Activated B cell treated with CpG ODN at 0.5 μM for 24 hours (primary cell): Measurements from ENCODE around the gene RNF175. TPM values are rescaled to one million over a fixed set of nuclear protein-coding genes. Genes with fewer than 3 reads are reported as not detected.

Experiments used
- ATAC-seq: fragments of 200-7000 bp; cut with Tn5 transposase; one replicate; pipeline ENCODE4 v1.10.0; 2021; ENCODE audit warnings: low read depth, mild to moderate bottlenecking, moderate library complexity
- CTCF ChIA-PET: fragments of 350-600 bp; sonication (Branson Sonifier 250); formaldehyde crosslinking; loops from one replicate; lab custom pipeline; 2021; ENCODE audit warnings: antibody characterized with exemption; lab: Charles Lee
- POLR2A ChIA-PET: fragments of 350-600 bp; sonication (Branson Sonifier 250); formaldehyde crosslinking; loops from one replicate; lab custom pipeline; 2021; ENCODE audit warnings: antibody characterized with exemption; lab: Charles Lee
- DNase-seq: peaks from one replicate; pipeline ENCODE4 v3.0.0; 2022
- H3K27ac Mint-ChIP-seq: one replicate; pipeline ENCODE4 v1.8.0; 2020; ENCODE audit warnings: mixed read lengths
- H3K27me3 Mint-ChIP-seq: one replicate; pipeline ENCODE4 v1.8.0; 2021; ENCODE audit warnings: mixed read lengths
- H3K36me3 Mint-ChIP-seq: one replicate; pipeline ENCODE4 v1.8.0; 2021; ENCODE audit warnings: low read depth, mixed read lengths
- H3K4me1 Mint-ChIP-seq: one replicate; pipeline ENCODE4 v1.8.0; 2021; ENCODE audit warnings: mixed read lengths
- H3K4me3 Mint-ChIP-seq: one replicate; pipeline ENCODE4 v1.8.0; 2020; ENCODE audit warnings: mild to moderate bottlenecking, mixed read lengths
- H3K9me3 Mint-ChIP-seq: one replicate; pipeline ENCODE4 v1.8.0; 2020; ENCODE audit warnings: mixed read lengths
- CTCF ChIP-seq: fragments of 200-600 bp; IDR thresholded peaks from one replicate; pipeline ENCODE4 v1.8.0; 2022; ENCODE audit warnings: antibody characterized with exemption, mild to moderate bottlenecking
- intact Hi-C: fragments of 100-400 bp; cut with micrococcal nuclease; formaldehyde crosslinking; loops from one replicate; pipeline ENCODE4 v1.15.1; 2024
- total RNA-seq: library from RNA; stranded (reverse); gene quantifications from 2 replicates; pipeline ENCODE4 v1.2.3, GENCODE V29; 2022

The RNF175 gene
- total RNA-seq, 1 donor from 2014 or later: not detected

DNA sequence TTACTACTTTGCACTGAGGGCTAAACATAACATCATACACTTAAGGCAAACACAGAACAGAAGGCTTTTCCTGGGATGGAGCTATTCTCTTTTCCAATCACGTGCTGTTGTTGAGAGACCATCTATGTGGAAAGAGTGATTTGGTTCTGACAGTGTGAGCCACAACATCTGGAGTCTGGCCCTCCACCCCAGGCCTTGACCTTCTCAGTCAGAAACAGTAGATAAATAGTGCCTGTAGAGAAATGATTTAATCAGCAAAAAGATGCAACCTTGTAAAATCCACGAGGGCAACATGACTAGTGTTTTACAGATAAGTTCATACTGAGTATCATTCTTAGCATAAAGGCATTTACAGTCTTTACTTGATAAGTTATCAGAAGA, 39.9 kb upstream of the RNF175 start:
- Mint-ChIP-seq H3K9me3 (no peaks in the 10 kb centered on the region), H3K27me3 (peaks cover 42% of the 10 kb centered on the region), H3K27ac (no peak overlapping the region), H3K4me3 (no peak overlapping the region), H3K4me1 (no peaks in the 10 kb centered on the region), H3K36me3 (no peaks in the 10 kb centered on the region)
- ATAC-seq (no peak), DNase-seq (no peak)
- intact Hi-C loops: no loop called here
- CTCF ChIA-PET: no interaction called here
- TF ChIP-seq CTCF: no peak
- POLR2A ChIA-PET: no interaction called here

- Mint-ChIP-seq H3K4me1 (no peaks in the 10 kb centered on the region), H3K27me3 (peaks cover 45% of the 10 kb centered on the region), H3K9me3 (no peaks in the 10 kb centered on the region), H3K4me3 (no peak overlapping the region), H3K36me3 (no peaks in the 10 kb centered on the region), H3K27ac (no peak overlapping the region)
- TF ChIP-seq CTCF: no peak
- CTCF ChIA-PET: no interaction called here
- no peak for DNase-seq
- POLR2A ChIA-PET: no interaction called here
- intact Hi-C loops: no loop called here
- ATAC-seq: no peak
Measured at GRCh38 chr4:153798901-153799693, 39.3 kb upstream of the RNF175 start.

DNA sequence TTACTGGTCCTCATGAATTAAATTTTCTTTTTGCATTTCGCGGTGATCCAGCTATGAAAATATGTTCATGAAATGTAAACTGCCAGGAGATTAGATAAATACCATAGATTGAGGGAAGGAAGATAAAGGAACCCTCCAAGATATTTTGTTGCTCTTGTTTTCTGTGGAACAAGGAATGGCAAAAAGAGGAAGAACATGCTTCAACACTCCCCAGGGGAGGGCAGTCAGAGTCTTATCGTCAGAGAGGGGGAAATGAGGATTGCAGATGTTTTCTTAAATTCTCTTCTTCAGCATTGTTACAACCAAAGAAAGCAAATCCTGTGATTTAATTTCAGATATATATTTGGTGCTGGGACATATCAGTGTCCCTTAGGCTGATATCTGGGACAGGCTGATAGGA, 38.6 kb upstream of the RNF175 start:
- POLR2A ChIA-PET: no interaction called here
- no peaks in the 10 kb centered on the region for H3K36me3 Mint-ChIP-seq
- CTCF ChIA-PET: no interaction called here
- intact Hi-C loops: no loop called here
- no peaks in the 10 kb centered on the region for H3K4me1 Mint-ChIP-seq
- H3K9me3 Mint-ChIP-seq: no peaks in the 10 kb centered on the region
- DNase-seq (no peak), ATAC-seq (no peak)
- H3K4me3 Mint-ChIP-seq: no peak overlapping the region
- peaks cover 51% of the 10 kb centered on the region for H3K27me3 Mint-ChIP-seq
- H3K27ac Mint-ChIP-seq: no peak overlapping the region
- no peak for TF ChIP-seq CTCF

DNA sequence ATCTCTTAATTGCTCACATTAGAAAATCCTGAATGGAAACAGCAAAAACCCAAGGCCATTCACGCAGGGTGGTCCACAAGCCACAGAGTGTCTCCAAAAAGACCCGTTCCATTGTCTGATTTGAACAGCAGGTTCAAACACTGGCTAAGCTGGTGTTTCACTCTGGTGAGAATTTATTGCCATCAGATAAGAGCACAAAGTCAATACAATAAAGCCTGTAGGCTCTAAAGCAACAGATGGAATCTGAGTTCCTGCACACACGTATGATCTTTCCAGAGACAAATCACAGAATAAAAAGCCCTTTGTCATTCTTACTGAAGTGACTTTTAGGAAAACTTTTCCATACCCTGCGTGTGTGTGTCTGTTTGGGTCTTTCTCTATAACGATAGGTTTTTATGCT, 34.2 kb upstream of the RNF175 start:
- Mint-ChIP-seq H3K4me3 (no peak overlapping the region), H3K27me3 (peaks cover 72% of the 10 kb centered on the region), H3K9me3 (no peaks in the 10 kb centered on the region), H3K36me3 (no peaks in the 10 kb centered on the region), H3K27ac (no peak overlapping the region), H3K4me1 (peaks cover 35% of the 10 kb centered on the region)
- ChIA-PET POLR2A (no interaction called here), CTCF (no interaction called here)
- intact Hi-C loops: loop anchor here (5.0 kb wide), 1 partner anchor 698 kb away; the partner anchor contains the start of gene DCHS2
- no peak for ATAC-seq
- DNase-seq: no peak
- TF ChIP-seq CTCF: no peak

GRCh38 chr4:153792618-153793247, 32.9 kb upstream of the RNF175 start:
- ATAC-seq (no peak), DNase-seq (no peak)
- peaks cover 74% of the 10 kb centered on the region for H3K27me3 Mint-ChIP-seq
- no peak for TF ChIP-seq CTCF
- ChIA-PET CTCF (no interaction called here), POLR2A (no interaction called here)
- H3K4me1 Mint-ChIP-seq: peaks cover 48% of the 10 kb centered on the region
- peak overlapping the region; percentile 49 for H3K4me3 Mint-ChIP-seq
- intact Hi-C loops: loop anchor here (5.0 kb wide), 1 partner anchor 700 kb away; the partner anchor contains the start of gene DCHS2
- H3K9me3 Mint-ChIP-seq: no peaks in the 10 kb centered on the region
- H3K36me3 Mint-ChIP-seq: no peaks in the 10 kb centered on the region
- H3K27ac Mint-ChIP-seq: no peak overlapping the region
